CD14-positive monocyte (primary cell): ENCODE measurements around the gene C18orf63. TPM values are rescaled to one million over a fixed set of nuclear protein-coding genes. Genes with fewer than 3 reads are reported as not detected.

Experiments
- DNase-seq, 3 donors: peaks; one replicate each; pipeline ENCODE4 v3.0.0-alpha.2; 2011 to 2022
- H2AFZ ChIP-seq: 2 replicates; pipeline ENCODE4 v1.6.0; 2012; ENCODE audit warnings: mild to moderate bottlenecking, low read depth, low read length, inconsistent platforms; ENCODE audit not compliant: insufficient read depth, poor library complexity, severe bottlenecking
- H3K27ac ChIP-seq, 2 donors: 1 replicate in 1 of 2; 2 replicates in 1 of 2; pipeline ENCODE4 v1.5.1; 2012 to 2013; ENCODE audit warnings: low read length in 2 of 2, control low read depth in 1 of 2, inconsistent platforms in 1 of 2, low read depth in 1 of 2, mild to moderate bottlenecking in 1 of 2
- H3K27me3 ChIP-seq, 2 donors: one replicate each; pipeline versions ENCODE4 v1.6.0 to v1.6.1; 2011 to 2013; ENCODE audit warnings: low read length in 2 of 2; ENCODE audit not compliant: control insufficient read depth in 2 of 2, insufficient read depth in 2 of 2
- H3K36me3 ChIP-seq, 2 donors: replicated peaks in 1 of 2; 1 replicate in 1 of 2; 2 replicates in 1 of 2; pipeline versions ENCODE4 v1.5.1 to v1.6.1; 2012 to 2013; ENCODE audit warnings: low read length in 2 of 2, control low read depth in 1 of 2, inconsistent platforms in 1 of 2, mild to moderate bottlenecking in 1 of 2; ENCODE audit not compliant: insufficient read depth in 2 of 2, control insufficient read depth in 1 of 2
- H3K4me1 ChIP-seq, 2 donors: 1 replicate in 1 of 2; 2 replicates in 1 of 2; pipeline versions ENCODE4 v1.5.1 to v1.6.1; 2012 to 2013; ENCODE audit warnings: low read length in 2 of 2, control low read depth in 1 of 2, inconsistent platforms in 1 of 2, mild to moderate bottlenecking in 1 of 2, moderate library complexity in 1 of 2; ENCODE audit not compliant: insufficient read depth in 2 of 2, control insufficient read depth in 1 of 2
- H3K4me2 ChIP-seq: replicated peaks from 2 replicates; pipeline ENCODE3; 2012; ENCODE audit warnings: low read length, moderate library complexity, mild to moderate bottlenecking; ENCODE audit not compliant: poor library complexity, severe bottlenecking; ENCODE audit errors: extremely low read depth
- H3K4me3 ChIP-seq, 3 experiments: fragments of 200-600 bp in 1 of 3; sonication (generic) in 1 of 3; replicated peaks in 1 of 3; 1 replicate in 2 of 3; 2 replicates in 1 of 3; pipeline ENCODE4 v1.5.1; 2011 to 2013; ENCODE audit warnings: low read length in 3 of 3, mild to moderate bottlenecking in 3 of 3, control low read depth in 2 of 3, low read depth in 2 of 3, inconsistent platforms in 1 of 3, moderate library complexity in 1 of 3
- H3K79me2 ChIP-seq: 2 replicates; pipeline ENCODE4 v1.6.0; 2012; ENCODE audit warnings: mild to moderate bottlenecking, control low read depth, inconsistent platforms, low read length, moderate library complexity; ENCODE audit not compliant: insufficient read depth
- H3K9ac ChIP-seq: 2 replicates; pipeline ENCODE4 v1.6.0; 2017; ENCODE audit warnings: low read length, mild to moderate bottlenecking; ENCODE audit not compliant: insufficient read depth, poor library complexity, severe bottlenecking
- H3K9me3 ChIP-seq, 2 donors: replicated peaks in 1 of 2; 1 replicate in 1 of 2; 2 replicates in 1 of 2; pipeline versions ENCODE4 v1.5.1 to v1.6.1; 2012 to 2013; ENCODE audit warnings: low read length in 2 of 2, control low read depth in 1 of 2; ENCODE audit not compliant: control insufficient read depth in 1 of 2, insufficient read depth in 1 of 2
- H4K20me1 ChIP-seq: 2 replicates; pipeline ENCODE4 v1.6.0; 2012; ENCODE audit warnings: mild to moderate bottlenecking, low read length, control low read depth, moderate library complexity; ENCODE audit not compliant: insufficient read depth
- H3K27ac Mint-ChIP-seq, 7 donors: one replicate each; pipeline ENCODE4 v1.8.0; 2020; ENCODE audit warnings: mild to moderate bottlenecking in 7 of 7, mixed read lengths in 7 of 7, moderate library complexity in 6 of 7, inconsistent platforms in 2 of 7
- H3K27me3 Mint-ChIP-seq, 3 donors: one replicate each; pipeline ENCODE4 v1.8.0; 2021 to 2022; ENCODE audit warnings: low read depth in 3 of 3, mild to moderate bottlenecking in 3 of 3, mixed read lengths in 3 of 3, moderate library complexity in 3 of 3, inconsistent platforms in 1 of 3
- H3K36me3 Mint-ChIP-seq, 2 donors: one replicate each; pipeline ENCODE4 v1.8.0; 2020; ENCODE audit warnings: mixed read lengths in 2 of 2, inconsistent platforms in 1 of 2, mild to moderate bottlenecking in 1 of 2
- H3K4me1 Mint-ChIP-seq: one replicate; pipeline ENCODE4 v1.8.0; 2020; ENCODE audit warnings: mild to moderate bottlenecking, mixed read lengths
- H3K4me3 Mint-ChIP-seq, 2 donors: one replicate each; pipeline ENCODE4 v1.8.0; 2020; ENCODE audit warnings: mild to moderate bottlenecking in 2 of 2, mixed read lengths in 2 of 2, moderate library complexity in 1 of 2
- H3K9me3 Mint-ChIP-seq, 7 donors: one replicate each; pipeline ENCODE4 v1.8.0; 2020 to 2022; ENCODE audit warnings: mixed read lengths in 7 of 7, mild to moderate bottlenecking in 6 of 7, moderate library complexity in 6 of 7, inconsistent platforms in 2 of 7
- WGBS: methylation state at CpG from one replicate; pipeline ENCODE4 v1.1.5; 2013; ENCODE audit warnings: missing lambda C conversion rate; ENCODE audit not compliant: insufficient coverage; 5-methylcytosine and 5-hydroxymethylcytosine counted together
- intact Hi-C, 2 donors: fragments of 100-400 bp; cut with micrococcal nuclease; formaldehyde crosslinking; loops; one replicate each; pipeline versions ENCODE4 v1.15.0 to v1.15.1; 2023
- polyA plus RNA-seq, 3 donors: library from polyadenylated mRNA; depleted of rRNA in 1 of 3; unstranded in 2 of 3; stranded (reverse) in 1 of 3; fragments of 300-500 nt in 2 of 3; fragments of >200 nt in 1 of 3; fragmentation: Illumina TruSeq in 2 of 3; gene quantifications; 1 replicate in 2 of 3; 2 replicates in 1 of 3; pipeline ENCODE4 v1.2.3, GENCODE V29; 2012 to 2021
- TF ChIP-seq, protein P1 (sequence below): fragments of 200-600 bp; IDR thresholded peaks from one replicate; pipeline ENCODE4 v1.8.0; 2022; ENCODE audit warnings: antibody characterized with exemption, mild to moderate bottlenecking

The C18orf63 gene
- polyA plus RNA-seq, 3 donors: not detected

DNA sequence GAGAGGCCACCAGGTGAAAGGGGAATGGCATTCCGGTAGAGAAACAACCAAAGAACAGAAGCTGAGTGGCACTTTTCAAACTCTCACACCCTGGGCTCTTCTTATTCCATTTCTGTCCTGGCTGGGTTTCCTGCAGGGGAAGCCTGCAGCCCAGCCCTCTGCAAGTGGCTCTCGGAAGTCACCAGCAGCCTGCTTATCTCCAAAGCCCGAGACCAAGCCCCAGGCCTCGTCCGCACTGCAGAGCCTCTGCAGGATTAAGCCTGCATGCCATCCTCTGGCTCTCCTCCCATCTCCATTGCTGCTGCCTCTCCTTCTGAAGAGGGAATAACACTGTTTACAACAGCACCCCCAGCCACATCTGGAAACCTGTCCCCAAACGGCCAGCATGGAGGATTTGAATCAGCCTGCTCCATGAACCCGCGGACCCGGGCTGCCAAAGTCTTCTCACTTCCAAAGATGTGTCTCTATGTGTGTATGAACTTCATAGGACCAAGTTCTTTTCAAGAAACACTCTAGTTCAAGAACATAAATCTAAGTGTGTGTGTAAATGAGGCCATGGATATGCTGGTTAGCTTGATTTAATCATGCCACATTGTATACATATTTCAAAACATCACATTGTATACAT lies 87.3 kb downstream of the C18orf63 start:
- H3K79me2 ChIP-seq: no peaks in the 10 kb centered on the region
- TF ChIP-seq, protein P1, sequence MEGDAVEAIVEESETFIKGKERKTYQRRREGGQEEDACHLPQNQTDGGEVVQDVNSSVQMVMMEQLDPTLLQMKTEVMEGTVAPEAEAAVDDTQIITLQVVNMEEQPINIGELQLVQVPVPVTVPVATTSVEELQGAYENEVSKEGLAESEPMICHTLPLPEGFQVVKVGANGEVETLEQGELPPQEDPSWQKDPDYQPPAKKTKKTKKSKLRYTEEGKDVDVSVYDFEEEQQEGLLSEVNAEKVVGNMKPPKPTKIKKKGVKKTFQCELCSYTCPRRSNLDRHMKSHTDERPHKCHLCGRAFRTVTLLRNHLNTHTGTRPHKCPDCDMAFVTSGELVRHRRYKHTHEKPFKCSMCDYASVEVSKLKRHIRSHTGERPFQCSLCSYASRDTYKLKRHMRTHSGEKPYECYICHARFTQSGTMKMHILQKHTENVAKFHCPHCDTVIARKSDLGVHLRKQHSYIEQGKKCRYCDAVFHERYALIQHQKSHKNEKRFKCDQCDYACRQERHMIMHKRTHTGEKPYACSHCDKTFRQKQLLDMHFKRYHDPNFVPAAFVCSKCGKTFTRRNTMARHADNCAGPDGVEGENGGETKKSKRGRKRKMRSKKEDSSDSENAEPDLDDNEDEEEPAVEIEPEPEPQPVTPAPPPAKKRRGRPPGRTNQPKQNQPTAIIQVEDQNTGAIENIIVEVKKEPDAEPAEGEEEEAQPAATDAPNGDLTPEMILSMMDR: no peak
- peaks cover 31 to 34% of the 10 kb centered on the region in 2 donors for H3K4me1 ChIP-seq
- WGBS: 78% methylated on average over 4 of the region's 9 CpGs
- Mint-ChIP-seq H3K36me3 (no peaks in the 10 kb centered on the region), H3K4me3 (no peak overlapping the region), H3K9me3 (peaks cover 0 to 3% (median 0%) of the 10 kb centered on the region in 7 donors), H3K27ac (no peak overlapping the region), H3K27me3 (peaks cover 0 to 3% (median 0%) of the 10 kb centered on the region in 3 donors), H3K4me1 (peaks cover 34% of the 10 kb centered on the region)
- DNase-seq: no peak
- H3K27ac ChIP-seq: no peak overlapping the region
- intact Hi-C loops: no loop called here
- H3K4me2 ChIP-seq: no peak overlapping the region
- H4K20me1 ChIP-seq: no peaks in the 10 kb centered on the region
- no peak overlapping the region for H3K4me3 ChIP-seq
- H3K9ac ChIP-seq: no peak overlapping the region
- H3K9me3 ChIP-seq: no peaks in the 10 kb centered on the region
- no peaks in the 10 kb centered on the region for H3K36me3 ChIP-seq
- no peaks in the 10 kb centered on the region for H3K27me3 ChIP-seq
- H2AFZ ChIP-seq: peak overlapping the region; percentile 33

DNA sequence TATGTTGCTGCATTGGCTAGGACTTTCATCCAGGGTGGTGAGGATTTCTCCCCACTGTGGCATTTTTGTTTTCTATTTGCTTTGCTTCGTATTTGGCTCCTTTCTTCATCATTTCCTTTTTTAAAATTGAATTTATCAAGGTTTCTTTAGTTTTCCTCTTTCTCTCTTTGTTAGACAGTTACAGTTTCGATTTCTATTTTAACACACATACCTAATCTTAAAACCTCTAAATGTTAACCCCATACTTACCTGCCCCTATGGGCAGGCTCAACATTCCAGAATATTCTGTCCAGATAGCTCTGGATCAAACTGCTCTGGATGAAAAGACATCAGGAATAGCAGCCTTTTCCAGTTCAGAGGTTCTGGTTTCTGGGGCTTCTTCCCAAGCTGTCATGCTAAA lies 92.2 kb downstream of the C18orf63 start:
- Histone ChIP-seq H3K4me3 (no peak overlapping the region), H4K20me1 (no peaks in the 10 kb centered on the region), H3K4me2 (peak overlapping the region; percentile 4), H3K9me3 (no peaks in the 10 kb centered on the region), H2AFZ (no peak overlapping the region), H3K9ac (no peak overlapping the region), H3K27ac (peak overlapping the region in 1 of 2 donors; percentile 17), H3K4me1 (peaks cover 9 to 11% of the 10 kb centered on the region in 2 donors), H3K36me3 (no peaks in the 10 kb centered on the region), H3K79me2 (no peaks in the 10 kb centered on the region), H3K27me3 (no peaks in the 10 kb centered on the region)
- no peaks in the 10 kb centered on the region for H3K36me3 Mint-ChIP-seq
- H3K4me3 Mint-ChIP-seq: peak overlapping the region in 1 of 2 donors; percentile 43
- TF ChIP-seq, protein P1: no peak
- WGBS: 13% methylated on average over 1 of the region's 2 CpGs
- peaks cover 0 to 3% (median 0%) of the 10 kb centered on the region in 7 donors for H3K9me3 Mint-ChIP-seq
- peak overlapping the region in 2 of 7 donors; percentile 12 to 14 for H3K27ac Mint-ChIP-seq
- H3K27me3 Mint-ChIP-seq: peaks cover 3 to 9% (median 3%) of the 10 kb centered on the region in 3 donors
- intact Hi-C loops: no loop called here
- peaks cover 18% of the 10 kb centered on the region for H3K4me1 Mint-ChIP-seq
- no peak for DNase-seq

Other genes starting within 250 kb of the C18orf63 start
- gene FBXO15, start 168.0 kb upstream of the C18orf63 start, polyA plus RNA-seq: not detected
- 10 to 100 TPM; 11.0 to 15.6 (median 14.7) TPM for gene TIMM21, start 167.3 kb upstream of the C18orf63 start, polyA plus RNA-seq
- gene CYB5A, start 23.9 kb upstream of the C18orf63 start, polyA plus RNA-seq: 10 to 100 TPM; 19.0 to 27.6 (median 22.4) TPM
- not detected for gene DIPK1C, start 141.5 kb downstream of the C18orf63 start, polyA plus RNA-seq
- gene CNDP2, start 180.5 kb downstream of the C18orf63 start, polyA plus RNA-seq: 100 to 1,000 TPM; 103 to 186 (median 122) TPM
- gene CNDP1, start 218.7 kb downstream of the C18orf63 start, polyA plus RNA-seq: not detected